Left ventricle myocardium superior (tissue), 1 donor: ENCODE measurements around the gene ZMIZ1. TPM values are rescaled to one million over a fixed set of nuclear protein-coding genes. Genes with fewer than 3 reads are reported as not detected.

Source experiments
- ATAC-seq: fragments of 200-7000 bp; cut with Tn5 transposase; one replicate; pipeline ENCODE4 v1.9.1; 2020; ENCODE audit warnings: mild to moderate bottlenecking, moderate library complexity
- DNase-seq: peaks from one replicate; pipeline ENCODE4 v3.0.0-alpha.2; 2020
- intact Hi-C: fragments of 100-400 bp; cut with micrococcal nuclease; formaldehyde crosslinking; loops from one replicate; pipeline ENCODE4 v1.11.0; 2022
- total RNA-seq: library from RNA; stranded (reverse); fragmentation: NEBNext Ultra II Directional; extraction: Animal tissue kit (Norgen Biotek cat#: 25700); gene quantifications from one replicate; pipeline ENCODE4 v1.2.1, GENCODE V29; 2021
- donor health status: DM: no; HTN: yes; CAD: no; lungs with severe emphysema.

The ZMIZ1 gene
- total RNA-seq, 1 donor from 2014 or later: 49.5 TPM

DNA sequence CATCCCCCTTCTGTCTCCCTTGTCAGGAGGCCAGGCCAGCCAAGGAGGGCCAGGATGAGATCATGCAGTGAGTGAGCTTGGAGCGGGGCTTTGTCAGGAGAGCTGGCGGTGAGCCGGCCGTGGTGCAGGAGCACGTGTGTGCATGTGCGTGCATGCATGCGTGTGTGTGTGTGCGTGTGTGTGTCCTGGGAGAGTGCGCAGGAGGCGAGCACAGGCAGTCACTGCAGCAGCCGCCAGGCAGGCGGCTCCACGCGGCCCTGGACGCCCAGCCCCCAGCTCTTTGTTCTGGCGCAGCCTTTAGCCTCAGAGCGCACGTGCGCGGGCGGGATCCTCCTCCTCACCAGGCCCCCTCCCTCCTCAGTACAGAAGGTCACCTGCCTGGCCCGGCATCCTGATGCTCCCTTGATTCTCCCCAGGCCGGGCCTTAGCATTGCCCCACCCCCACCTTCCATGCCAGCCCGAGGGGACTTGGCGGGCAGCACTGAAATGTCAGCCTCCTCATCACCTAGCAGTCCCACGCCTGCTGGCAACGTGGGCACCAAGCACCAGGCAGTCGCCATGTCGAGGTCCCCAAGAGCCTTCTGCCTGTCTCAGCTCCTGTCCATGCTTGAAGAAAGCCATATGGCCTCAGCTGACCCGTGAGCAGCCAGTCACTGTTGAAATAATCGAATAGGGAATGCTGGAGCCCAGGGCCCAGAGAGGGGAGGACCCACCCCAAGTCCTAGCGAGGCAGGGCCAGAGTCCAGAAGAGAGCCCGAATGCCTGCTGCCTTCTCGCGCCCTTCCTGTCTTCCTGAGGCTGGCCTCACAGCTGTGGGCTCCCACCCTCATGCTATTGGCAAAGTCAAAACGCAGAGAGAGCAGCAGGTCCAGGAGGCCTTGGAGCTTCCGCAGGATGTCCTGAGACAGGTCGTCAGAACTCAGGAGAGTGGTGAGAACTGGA is 152.6 kb downstream of the ZMIZ1 start:
- intact Hi-C loops: loop anchor here (10.0 kb wide), 1 partner anchor 53 kb away; no protein-coding TSS in a partner anchor
- ATAC-seq (peak; percentile 68), DNase-seq (peak; percentile 92)

DNA sequence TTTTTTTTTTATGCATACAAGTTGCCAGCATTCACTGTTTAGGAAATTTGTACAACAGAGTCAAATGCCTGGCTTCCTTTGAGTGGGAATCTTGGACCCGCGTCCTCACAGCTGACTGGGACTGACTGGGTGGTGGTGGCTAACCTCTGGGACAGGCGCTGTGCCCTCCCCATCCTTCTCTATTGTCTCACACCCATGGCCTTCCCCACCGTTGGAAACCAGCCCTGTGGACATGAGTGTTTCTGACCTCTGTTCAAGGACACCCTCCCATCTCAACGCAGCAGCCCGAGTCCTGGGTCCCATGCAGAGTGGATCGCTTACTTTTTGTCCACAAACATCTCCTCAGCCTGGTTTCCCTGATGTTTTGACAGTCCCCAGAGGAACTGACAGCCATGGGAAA is 153.4 kb downstream of the ZMIZ1 start:
- DNase-seq: peak; percentile 59
- intact Hi-C loops: loop anchor here (10.0 kb wide), 1 partner anchor 53 kb away; no protein-coding TSS in a partner anchor
- ATAC-seq: peak; percentile 10

DNA sequence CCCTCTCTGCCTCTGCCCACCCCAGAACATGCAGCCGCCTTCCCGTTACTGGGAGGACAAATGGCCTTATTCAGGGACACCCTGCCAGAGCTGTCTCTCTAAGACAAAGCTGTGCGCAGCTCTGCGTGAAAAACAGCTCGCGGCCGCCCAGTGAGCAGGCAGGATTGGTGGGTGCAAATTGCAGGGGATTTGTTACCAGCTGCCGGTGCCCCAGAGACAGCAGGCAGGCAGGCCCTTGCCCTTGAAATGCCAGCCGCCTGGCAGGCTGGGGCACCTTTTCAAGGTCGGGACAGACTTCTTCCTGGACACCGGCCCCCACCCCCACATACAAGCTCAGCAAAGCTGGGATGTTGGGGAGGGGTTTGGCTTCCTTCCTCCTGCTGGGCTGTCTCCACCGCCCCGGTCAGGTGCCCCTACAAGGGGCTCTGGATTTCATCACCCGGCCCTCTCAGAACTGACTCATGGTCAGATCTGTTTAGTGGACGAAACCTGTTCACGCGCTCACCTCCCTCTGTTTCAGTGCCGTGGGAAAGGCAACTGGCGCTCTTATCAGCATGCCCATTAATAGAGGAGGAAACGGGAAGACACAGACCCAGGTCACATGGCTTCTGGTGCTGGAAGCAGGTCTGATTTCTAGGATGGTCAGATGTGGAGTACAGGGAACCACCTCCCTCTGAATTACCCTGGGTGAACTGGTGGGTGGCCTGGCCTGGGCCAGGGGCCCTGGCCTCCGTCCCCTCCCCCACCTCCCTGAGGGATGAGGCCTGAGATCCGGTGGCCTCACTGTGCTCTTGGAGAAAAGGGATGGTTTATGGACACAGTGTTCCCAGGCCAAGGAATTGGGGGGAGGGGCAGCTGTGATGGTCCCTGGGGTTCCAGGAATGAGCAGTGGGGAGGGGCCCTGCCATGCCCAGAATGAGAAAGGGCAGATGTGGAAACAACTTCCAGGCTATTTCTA is 154.6 kb downstream of the ZMIZ1 start:
- ATAC-seq (peak; percentile 68), DNase-seq (peak; percentile 86)
- intact Hi-C loops: loop anchor here (10.0 kb wide), 1 partner anchor 51 kb away; no protein-coding TSS in a partner anchor

DNA sequence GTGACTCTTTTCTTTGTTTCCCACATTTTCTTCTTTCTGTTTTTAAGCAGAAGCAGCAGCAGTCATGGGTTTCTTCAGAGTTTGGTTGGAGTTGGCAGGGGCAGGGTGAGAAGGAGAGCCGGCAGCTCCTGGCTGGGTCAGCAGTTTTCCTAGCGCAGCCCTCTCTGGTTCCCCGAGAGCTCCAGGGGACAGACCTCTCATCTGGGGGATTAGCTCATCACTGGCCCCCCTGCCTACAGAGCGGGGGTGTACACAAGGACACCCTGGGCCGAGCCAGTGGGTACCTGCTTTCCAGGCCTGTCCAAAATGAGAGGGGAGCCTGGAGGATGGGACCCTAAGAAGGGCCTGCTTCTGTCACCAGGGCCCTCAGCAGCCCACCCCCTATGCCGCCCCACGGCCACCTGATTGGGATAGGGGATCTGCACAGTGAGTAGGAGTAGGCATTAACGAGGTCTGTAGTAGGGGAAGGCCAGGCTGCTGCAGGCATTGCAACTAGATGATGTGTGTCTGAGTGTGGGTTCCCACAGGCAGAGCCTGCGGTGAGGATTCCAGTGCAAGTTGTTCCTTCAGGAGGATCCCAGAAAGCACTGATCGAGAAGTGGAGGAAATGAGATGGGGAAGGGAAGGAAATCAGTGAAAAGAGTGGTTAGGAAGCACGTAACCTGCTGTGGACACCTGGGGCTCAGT is 155.6 kb downstream of the ZMIZ1 start:
- ATAC-seq: no peak
- intact Hi-C loops: loop anchor here (10.0 kb wide), 1 partner anchor 50 kb away; no protein-coding TSS in a partner anchor

DNA sequence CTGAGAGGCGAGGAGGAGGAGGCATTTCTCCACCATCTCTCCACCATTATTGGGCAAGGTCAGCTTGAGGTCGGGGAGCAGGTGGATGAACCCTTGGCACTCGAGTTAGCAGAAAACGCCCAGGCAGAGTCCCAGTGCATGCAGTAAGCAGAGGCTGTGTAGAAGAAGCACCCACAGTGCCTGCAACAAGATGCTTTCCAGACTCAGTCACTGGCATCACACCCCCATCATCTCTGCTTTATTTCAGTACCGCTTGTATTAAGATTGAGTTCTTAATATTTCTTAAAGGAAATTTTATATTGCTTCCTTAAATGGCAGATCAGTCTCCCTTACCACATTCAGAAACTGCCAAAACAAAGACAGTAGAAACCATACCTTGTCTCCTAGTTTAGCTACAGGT is 156.2 kb downstream of the ZMIZ1 start:
- no peak for DNase-seq
- intact Hi-C loops: loop anchor here (10.0 kb wide), 1 partner anchor 50 kb away; no protein-coding TSS in a partner anchor
- no peak for ATAC-seq

More for the DNA sequence above, 155.6 kb downstream of the ZMIZ1 start:
- no peak for DNase-seq

DNA sequence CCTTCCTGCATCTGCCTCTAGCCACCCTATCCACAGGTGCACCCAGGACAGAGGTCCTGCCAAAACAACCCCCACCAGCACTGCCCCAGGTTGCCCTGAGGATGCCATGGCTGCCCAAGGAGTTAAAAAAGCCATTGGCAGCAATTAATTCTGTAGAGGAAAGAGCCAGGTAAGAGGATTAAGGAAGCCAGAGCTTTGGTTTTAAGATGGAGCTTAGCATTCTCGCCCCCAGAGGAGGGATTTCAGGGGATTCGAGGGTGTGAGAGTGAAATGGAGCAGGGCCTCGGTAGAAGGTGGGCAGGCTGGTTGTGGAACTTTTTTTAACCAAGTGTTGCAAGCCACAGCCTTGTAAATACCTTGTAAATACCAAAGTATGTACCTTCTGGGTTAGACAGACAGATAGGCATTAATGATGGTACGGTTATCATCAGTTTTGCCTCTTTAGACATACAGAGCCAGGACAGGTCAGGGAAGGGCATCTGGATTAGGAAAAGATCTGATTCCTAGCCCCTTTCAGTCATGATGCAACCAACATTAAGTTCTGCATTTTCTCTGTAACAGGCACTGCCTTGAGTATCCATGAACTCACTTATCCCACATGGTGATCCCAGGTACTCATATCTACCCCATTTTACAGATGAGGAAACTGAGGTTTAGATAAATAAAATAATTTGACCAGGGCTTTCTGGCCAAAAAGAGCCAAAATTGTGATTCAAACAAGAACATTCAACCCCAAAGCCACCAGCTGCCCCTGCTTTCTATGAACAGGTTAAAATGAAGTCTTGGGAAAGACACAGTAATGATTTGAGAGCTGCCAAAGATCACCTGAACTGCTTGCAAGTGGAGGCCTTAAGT is 157.9 kb downstream of the ZMIZ1 start:
- intact Hi-C loops: loop anchor here (10.0 kb wide), 1 partner anchor 48 kb away; no protein-coding TSS in a partner anchor

DNA sequence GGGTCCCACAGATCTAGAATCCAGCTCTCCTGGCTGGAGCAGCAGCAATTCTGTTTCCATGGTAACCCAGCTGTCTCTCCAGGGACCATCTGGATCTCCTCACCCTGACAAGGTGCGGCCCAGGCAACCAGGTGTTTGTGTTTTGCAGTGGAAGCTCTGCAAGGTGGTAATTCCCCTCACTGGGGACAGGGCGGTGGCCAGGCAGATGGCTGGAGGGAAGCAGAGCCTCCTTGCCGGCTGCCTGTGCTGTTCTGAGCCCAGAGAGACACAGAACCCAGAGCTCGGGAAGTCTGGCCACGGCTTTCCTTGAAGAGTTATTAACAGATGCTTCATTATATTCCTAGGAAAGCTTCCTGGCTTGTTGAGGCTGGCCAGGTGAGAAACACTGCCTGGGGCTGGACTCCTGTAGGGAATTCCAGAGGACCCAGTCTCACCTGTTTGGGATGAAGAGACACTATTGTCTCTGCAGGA is 160.3 kb downstream of the ZMIZ1 start:
- DNase-seq: no peak
- intact Hi-C loops: loop anchor here (10.0 kb wide), 1 partner anchor 46 kb away; no protein-coding TSS in a partner anchor
- ATAC-seq: no peak

More for the DNA sequence above, 157.9 kb downstream of the ZMIZ1 start:
- DNase-seq: no peak
- ATAC-seq: no peak

DNA sequence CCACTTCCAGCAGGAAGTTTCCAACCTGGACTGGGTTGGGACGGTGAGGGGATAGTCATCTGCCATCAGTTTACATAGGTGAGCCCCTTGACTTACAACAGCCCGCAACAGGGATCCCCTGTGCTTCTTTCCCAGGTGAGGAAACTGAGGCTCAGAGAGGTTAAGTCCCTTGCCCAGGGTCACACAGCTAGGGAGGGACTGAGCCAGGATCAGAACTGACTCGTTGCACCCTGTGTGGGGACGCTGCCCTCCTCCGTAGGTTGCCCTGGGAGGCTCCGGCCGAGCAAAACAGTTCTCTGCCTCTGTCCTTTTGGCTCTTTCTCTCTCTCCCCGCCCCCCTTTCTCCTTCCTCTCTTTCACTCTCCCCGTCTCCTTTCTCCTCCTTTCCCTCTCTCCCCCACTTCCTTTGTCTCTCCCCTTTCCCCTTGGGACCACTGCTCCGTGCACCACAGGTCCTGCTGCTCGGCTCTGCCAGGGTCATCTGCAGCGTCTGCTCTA is 161.1 kb downstream of the ZMIZ1 start:
- intact Hi-C loops: loop anchor here (10.0 kb wide), 1 partner anchor 45 kb away; no protein-coding TSS in a partner anchor
- ATAC-seq (peak; percentile 18), DNase-seq (no peak)

DNA sequence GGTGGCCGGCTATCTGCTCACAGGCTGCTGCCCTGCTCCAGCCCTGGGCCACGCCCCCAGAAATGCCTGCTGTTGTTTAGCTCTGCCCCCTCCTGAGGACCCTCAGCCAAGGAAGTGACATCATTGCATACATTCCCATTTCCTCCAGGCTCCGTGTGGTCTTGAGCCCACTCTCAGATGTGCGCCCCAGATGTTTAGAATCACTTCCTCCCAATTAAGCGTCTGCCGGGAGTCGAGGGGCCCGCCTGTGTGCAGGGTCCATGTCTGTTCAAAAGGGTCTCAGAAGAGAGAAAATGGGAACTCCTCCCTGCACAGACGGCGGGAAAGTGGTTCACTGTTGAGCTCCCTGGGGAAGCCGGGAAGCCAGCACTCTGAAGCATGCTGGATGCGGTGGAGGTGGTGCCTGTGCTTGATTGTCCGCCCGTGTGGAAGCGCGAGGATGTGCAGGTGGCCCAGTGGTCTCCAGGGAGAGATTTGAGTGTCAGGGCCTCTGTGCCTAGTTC is 161.6 kb downstream of the ZMIZ1 start:
- ATAC-seq: no peak
- DNase-seq: no peak
- intact Hi-C loops: no loop called here

DNA sequence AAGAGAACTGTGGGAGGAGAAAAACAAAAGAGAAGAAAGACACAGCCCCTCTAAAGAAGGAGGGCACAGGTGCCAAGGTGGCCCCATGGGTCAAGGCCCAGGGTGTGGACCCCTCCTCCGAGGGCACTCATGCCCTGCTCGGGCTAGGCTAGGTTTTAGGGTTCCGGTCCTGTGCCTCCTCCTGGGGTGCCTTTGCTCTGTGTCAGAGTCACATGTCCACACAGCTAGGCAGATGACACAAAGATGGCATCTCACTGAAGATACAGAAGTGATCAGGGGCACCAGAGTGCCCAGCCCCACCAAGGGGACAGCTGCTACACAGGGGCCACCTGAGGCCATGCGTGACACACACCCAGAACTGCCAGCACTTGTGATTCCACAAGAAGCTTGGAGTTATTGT is 162.1 kb downstream of the ZMIZ1 start:
- ATAC-seq: no peak
- DNase-seq: no peak
- intact Hi-C loops: no loop called here

DNA sequence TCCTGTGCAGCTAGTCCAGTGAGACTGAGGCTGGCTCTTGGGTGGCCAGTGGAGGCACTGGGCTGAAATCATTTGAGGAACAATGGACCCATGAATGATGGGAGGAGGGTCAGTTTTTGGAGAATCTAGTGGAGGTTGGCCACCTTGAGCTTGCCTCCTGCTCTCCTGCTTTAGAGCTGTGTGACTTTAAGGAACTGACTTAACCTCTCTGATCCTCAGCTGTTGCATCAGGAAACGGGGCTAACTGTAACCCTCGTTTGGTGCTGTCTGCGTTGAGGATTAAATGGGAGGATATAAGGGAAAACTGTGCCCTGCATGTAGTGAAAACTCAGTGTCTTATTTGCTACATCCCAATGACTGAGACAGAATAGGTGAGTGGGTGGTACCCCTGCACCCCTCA is 163.1 kb downstream of the ZMIZ1 start:
- ATAC-seq (no peak), DNase-seq (no peak)
- intact Hi-C loops: no loop called here

DNA sequence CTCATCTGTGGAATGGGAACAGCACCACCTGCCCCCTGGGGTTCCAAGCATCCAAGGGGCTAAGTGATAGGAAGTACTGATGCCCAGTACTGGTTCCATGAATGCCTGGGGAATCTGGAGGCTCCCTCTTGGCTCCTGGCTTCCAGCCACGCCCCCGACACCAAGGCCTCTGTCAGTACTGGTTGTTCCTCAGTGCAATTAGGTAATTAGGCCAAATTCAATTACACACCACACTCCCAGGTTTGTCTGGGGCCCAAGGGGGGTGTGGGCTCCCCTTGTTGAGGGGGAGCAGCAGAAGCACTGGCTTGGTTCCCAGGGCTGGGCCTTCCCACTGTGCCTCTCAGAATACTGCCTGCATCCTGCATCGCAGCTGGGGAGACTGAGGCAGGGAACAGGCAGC is 164.1 kb downstream of the ZMIZ1 start:
- ATAC-seq: no peak
- intact Hi-C loops: no loop called here
- DNase-seq: no peak

DNA sequence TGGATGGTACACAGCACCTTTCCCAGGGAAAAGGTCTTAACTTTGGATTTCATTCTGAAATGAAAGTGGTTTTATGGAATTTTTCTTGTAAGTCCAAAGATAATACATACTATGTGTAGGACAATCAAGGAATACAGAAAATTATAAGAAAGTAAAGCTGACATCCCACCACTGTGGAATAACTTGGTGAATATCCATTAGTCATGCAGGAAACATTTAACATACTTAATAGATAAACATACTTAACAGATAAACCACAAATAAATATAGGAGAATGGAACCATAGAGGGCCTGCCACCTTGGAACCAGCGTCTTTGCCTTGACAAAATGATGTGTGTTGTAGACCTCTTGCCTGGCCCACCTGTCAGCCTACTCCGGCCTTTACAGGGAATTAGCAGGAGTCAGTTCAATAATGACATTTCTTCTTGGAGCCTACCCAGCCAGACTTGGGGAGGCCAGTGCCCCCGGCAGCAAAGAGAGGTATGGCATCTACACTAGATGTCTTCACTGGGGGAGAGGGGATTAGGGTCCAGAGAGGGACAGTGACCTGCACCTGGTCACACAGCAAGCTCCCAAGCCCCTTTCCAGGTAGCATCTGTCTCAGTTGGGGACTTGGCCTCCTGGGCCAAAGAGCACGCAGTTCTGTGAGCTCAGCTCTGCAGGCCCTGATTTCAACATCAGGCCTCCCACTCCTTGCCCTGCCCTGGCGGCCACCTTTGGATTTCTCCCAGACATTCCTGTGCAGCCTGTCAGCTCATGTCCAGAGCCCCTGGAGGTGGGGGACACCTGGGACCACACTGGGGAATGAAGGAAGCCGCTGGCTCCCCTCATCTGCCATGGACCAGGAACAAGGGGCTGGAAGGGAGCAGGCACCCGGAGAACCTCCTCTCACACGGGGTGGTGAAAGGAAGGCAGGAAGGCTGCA is 165.9 kb downstream of the ZMIZ1 start:
- no peak for ATAC-seq
- no peak for DNase-seq
- intact Hi-C loops: no loop called here

DNA sequence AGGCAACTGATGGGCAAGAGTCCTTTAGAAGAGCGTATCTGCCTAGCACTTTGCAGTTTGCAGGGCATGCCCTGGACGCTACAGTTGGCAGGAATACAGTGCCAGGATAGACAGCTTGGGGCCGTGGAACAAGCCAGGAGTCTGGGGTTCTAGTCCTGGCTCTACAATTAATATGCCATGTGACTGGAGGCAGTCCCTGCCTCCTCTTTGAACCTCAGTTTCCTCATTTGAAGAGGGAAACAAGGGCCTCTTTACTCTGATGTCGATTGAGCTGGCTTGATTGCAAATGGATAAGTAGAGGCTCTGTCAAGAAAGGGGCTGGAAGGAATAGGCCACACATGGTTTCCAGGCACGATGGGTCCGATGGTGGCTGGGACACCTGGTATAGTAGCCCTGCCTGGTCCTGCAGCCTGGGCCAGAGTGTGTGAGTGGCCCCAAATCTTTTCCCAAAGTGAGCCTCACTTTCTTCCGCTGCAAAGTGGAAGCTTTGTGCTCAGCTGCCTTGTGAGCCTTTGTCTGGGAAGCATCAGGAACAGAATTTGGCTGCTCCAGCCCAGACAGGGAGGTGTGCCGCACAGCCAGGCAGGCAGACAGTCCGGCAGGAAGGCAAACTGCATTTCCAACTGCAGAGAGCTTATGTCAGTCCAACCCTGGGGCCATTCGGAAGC is 167.1 kb downstream of the ZMIZ1 start:
- ATAC-seq (no peak), DNase-seq (no peak)
- intact Hi-C loops: no loop called here

DNA sequence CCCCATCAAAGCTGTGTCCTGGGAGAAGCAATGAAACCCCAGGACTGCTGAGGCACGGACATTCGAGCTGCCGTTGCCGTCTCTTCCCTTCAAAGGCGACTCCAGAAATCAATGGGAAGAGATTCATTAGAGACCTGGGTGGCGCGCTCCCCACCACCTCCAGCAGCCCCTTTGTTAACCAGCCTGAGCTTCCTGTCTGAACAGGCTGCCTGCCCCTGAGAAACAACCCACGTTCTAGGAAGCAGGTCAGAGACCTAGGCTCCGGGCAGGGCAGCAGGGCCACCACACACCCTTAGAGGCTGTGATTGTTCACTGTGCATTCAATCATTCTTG is 167.6 kb downstream of the ZMIZ1 start:
- no peak for DNase-seq
- intact Hi-C loops: no loop called here
- no peak for ATAC-seq
